HCT116 (cell line): ENCODE measurements around the gene FABP3. TPM values are rescaled to one million over a fixed set of nuclear protein-coding genes. Genes with fewer than 3 reads are reported as not detected.

Source experiments
- ATAC-seq: fragments of 200-7000 bp; cut with Tn5 transposase; 2 replicates; pipeline ENCODE4 v1.9.1; 2020; ENCODE audit warnings: mild to moderate bottlenecking, moderate library complexity
- BruUV-seq: library from RNA; stranded (reverse); fragments of 400-500 nt; replicated peaks from 2 replicates; lab custom pipeline; 2021; lab: Mats Ljungman, UMichigan
- CTCF ChIA-PET: fragments of 300-600 bp; sonication (Branson Sonifier 250); formaldehyde crosslinking; loops from one replicate; lab custom pipeline; 2021; ENCODE audit warnings: antibody characterized with exemption; lab: Charles Lee
- POLR2A ChIA-PET: fragments of 300-600, 350-600 bp; sonication (Branson Sonifier 250); formaldehyde crosslinking; loops from one replicate; lab custom pipeline; 2021; ENCODE audit warnings: antibody characterized with exemption; lab: Charles Lee
- RAD21 ChIA-PET, 2 experiments: fragments of 300-600 bp; sonication (Branson Sonifier 250); formaldehyde crosslinking; loops; one replicate each; lab custom pipeline; 2023; ENCODE audit warnings: low total read pairs in 2 of 2; ENCODE audit not compliant: uncharacterized antibody in 2 of 2, unreplicated experiment in 2 of 2, low non-redundant PET in 1 of 2; lab: Charles Lee
- DNase-seq: peaks from one replicate; pipeline ENCODE4 v3.0.0-alpha.2; 2010; ENCODE audit warnings: low read depth, low spot score
- H2AFZ ChIP-seq: fragments of 200-600 bp; shearing (Covaris generic), sonication (generic); 2 replicates; pipeline ENCODE4 v1.6.1; 2017; ENCODE audit warnings: low read depth, mixed run types, mixed read lengths, antibody characterized with exemption, low read length; ENCODE audit not compliant: poor library complexity, severe bottlenecking
- H3K27ac ChIP-seq: 2 replicates; pipeline ENCODE4 v1.5.1; 2012; ENCODE audit warnings: low read depth, low read length
- H3K27me3 ChIP-seq: fragments of 200-600 bp; sonication (generic); 2 replicates; pipeline ENCODE4 v1.6.1; 2016; ENCODE audit warnings: mixed run types, low read length, mixed read lengths; ENCODE audit not compliant: insufficient read depth
- H3K36me3 ChIP-seq, 2 experiments: fragments of 200-500 bp in 1 of 2; fragments of 200-600 bp in 1 of 2; sonication (Bioruptor generic) in 1 of 2; sonication (generic) in 1 of 2; 2 replicates each; pipeline versions ENCODE4 v1.5.1 to v1.6.1; 2014 to 2016; ENCODE audit warnings: low read length in 2 of 2, inconsistent platforms in 1 of 2, mixed read lengths in 1 of 2, mixed run types in 1 of 2; ENCODE audit not compliant: insufficient read depth in 2 of 2, control insufficient read depth in 1 of 2
- H3K4me1 ChIP-seq, 2 experiments: fragments of 200-600 bp in 1 of 2; sonication (generic) in 1 of 2; 2 replicates each; pipeline versions ENCODE4 v1.5.1 to v1.6.1; 2012 to 2017; ENCODE audit warnings: low read length in 2 of 2, inconsistent platforms in 1 of 2, mild to moderate bottlenecking in 1 of 2, mixed read lengths in 1 of 2, mixed run types in 1 of 2, moderate library complexity in 1 of 2; ENCODE audit not compliant: insufficient read depth in 2 of 2, control insufficient read depth in 1 of 2
- H3K4me2 ChIP-seq: fragments of 200-600 bp; sonication (generic); 2 replicates; pipeline ENCODE4 v1.6.1; 2017; ENCODE audit warnings: mixed run types, low read length, mixed read lengths
- H3K4me3 ChIP-seq, 2 experiments: fragments of 200-600 bp in 1 of 2; sonication (generic) in 1 of 2; replicated peaks in 1 of 2; 2 replicates each; pipeline ENCODE4 v1.5.1; 2011 to 2016; ENCODE audit warnings: low read length in 2 of 2, control low read depth in 1 of 2, low read depth in 1 of 2, mild to moderate bottlenecking in 1 of 2, mixed read lengths in 1 of 2, mixed run types in 1 of 2
- H3K79me2 ChIP-seq: fragments of 200-600 bp; sonication (generic); 2 replicates; pipeline ENCODE4 v1.6.1; 2017; ENCODE audit warnings: mild to moderate bottlenecking, mixed run types, low read length, moderate library complexity, mixed read lengths; ENCODE audit not compliant: insufficient read depth
- H3K9ac ChIP-seq: fragments of 200-600 bp; sonication (generic); 2 replicates; pipeline ENCODE4 v1.6.1; 2016; ENCODE audit warnings: low read length, mixed read lengths
- H3K9me2 ChIP-seq: fragments of 200-600 bp; sonication (generic), shearing (Covaris generic); 2 replicates; pipeline ENCODE4 v1.6.1; 2017; ENCODE audit warnings: mixed run types, mild to moderate bottlenecking, moderate library complexity; ENCODE audit not compliant: insufficient read depth
- H3K9me3 ChIP-seq, 2 experiments: fragments of 200-500 bp in 1 of 2; fragments of 200-600 bp in 1 of 2; sonication (Bioruptor generic) in 1 of 2; sonication (generic) in 1 of 2; 2 replicates each; pipeline ENCODE4 v1.6.1; 2014 to 2017; ENCODE audit warnings: low read length in 2 of 2, mixed read lengths in 2 of 2, inconsistent platforms in 1 of 2, low read depth in 1 of 2, mild to moderate bottlenecking in 1 of 2, mixed run types in 1 of 2, moderate library complexity in 1 of 2; ENCODE audit not compliant: control insufficient read depth in 1 of 2, insufficient read depth in 1 of 2
- H4K20me1 ChIP-seq: fragments of 200-600 bp; sonication (generic), shearing (Covaris generic); 2 replicates; pipeline ENCODE4 v1.6.1; 2017; ENCODE audit warnings: mixed run types, mild to moderate bottlenecking, moderate library complexity; ENCODE audit not compliant: insufficient read depth
- CEBPB ChIP-seq: IDR thresholded peaks from 2 replicates; pipeline ENCODE4 v1.6.1; 2012; ENCODE audit warnings: low read depth
- CTCF ChIP-seq, 3 experiments: fragments of 200-600 bp in 1 of 3; sonication (generic) in 1 of 3; IDR thresholded peaks in 2 of 3; conservative IDR thresholded peaks in 1 of 3; 2 replicates each; pipeline ENCODE4 v1.5.1; 2012 to 2017; ENCODE audit warnings: low read depth in 2 of 3, low read length in 2 of 3, antibody characterized with exemption in 1 of 3, borderline replicate concordance in 1 of 3, control low read depth in 1 of 3, mild to moderate bottlenecking in 1 of 3, mixed read lengths in 1 of 3, mixed run types in 1 of 3, moderate library complexity in 1 of 3; ENCODE audit not compliant: insufficient read depth in 1 of 3
- EGR1 ChIP-seq: IDR thresholded peaks from 2 replicates; pipeline ENCODE4 v1.6.1; 2012; ENCODE audit warnings: low read depth
- EZH2 ChIP-seq: fragments of 200-600 bp; sonication (generic); IDR thresholded peaks from 2 replicates; pipeline ENCODE4 v1.6.1; 2017; ENCODE audit warnings: antibody characterized with exemption, mixed run types
- EZH2phosphoT487 ChIP-seq: fragments of 200-600 bp; IDR thresholded peaks from 2 replicates; pipeline ENCODE4 v1.6.1; 2018; ENCODE audit warnings: antibody characterized with exemption, borderline replicate concordance
- FOSL1 ChIP-seq: IDR thresholded peaks from 2 replicates; pipeline ENCODE4 v1.6.1; 2012; ENCODE audit warnings: low read depth
- JUND ChIP-seq: IDR thresholded peaks from 2 replicates; pipeline ENCODE4 v1.6.1; 2012
- MAX ChIP-seq: IDR thresholded peaks from 2 replicates; pipeline ENCODE4 v1.6.1; 2012
- POLR2A ChIP-seq: IDR thresholded peaks from 2 replicates; pipeline ENCODE4 v1.7.0; 2011; ENCODE audit warnings: borderline replicate concordance; ENCODE audit not compliant: insufficient read depth, insufficient read length; ENCODE audit errors: extremely low read depth
- POLR2AphosphoS5 ChIP-seq: IDR thresholded peaks from 2 replicates; pipeline ENCODE4 v1.6.1; 2011; ENCODE audit warnings: mild to moderate bottlenecking, low read depth, low read length, moderate library complexity
- RAD21 ChIP-seq: IDR thresholded peaks from 2 replicates; pipeline ENCODE4 v1.6.1; 2012; ENCODE audit warnings: low read depth, mild to moderate bottlenecking
- REST ChIP-seq: IDR thresholded peaks from 2 replicates; pipeline ENCODE4 v1.6.1; 2012; ENCODE audit warnings: low read depth
- SIN3A ChIP-seq: IDR thresholded peaks from 2 replicates; pipeline ENCODE4 v1.6.1; 2012; ENCODE audit warnings: low read depth
- SP1 ChIP-seq: IDR thresholded peaks from 2 replicates; pipeline ENCODE4 v1.6.1; 2012; ENCODE audit warnings: low read depth
- SRF ChIP-seq: IDR thresholded peaks from 2 replicates; pipeline ENCODE4 v1.6.1; 2012; ENCODE audit warnings: low read depth
- TCF7L2 ChIP-seq: IDR thresholded peaks from 2 replicates; pipeline ENCODE4 v1.7.0; 2011; ENCODE audit warnings: borderline replicate concordance, inconsistent platforms; ENCODE audit not compliant: insufficient read depth, insufficient read length; ENCODE audit errors: extremely low read depth
- YY1 ChIP-seq: IDR thresholded peaks from 2 replicates; pipeline ENCODE4 v1.6.1; 2011; ENCODE audit warnings: low read length, low read depth, moderate library complexity, mild to moderate bottlenecking; ENCODE audit not compliant: insufficient replicate concordance; ENCODE audit errors: extremely low read depth
- ZBTB33 ChIP-seq: IDR thresholded peaks from 2 replicates; pipeline ENCODE4 v1.6.1; 2011; ENCODE audit warnings: mild to moderate bottlenecking, low read length, moderate library complexity; ENCODE audit not compliant: insufficient replicate concordance; ENCODE audit errors: extremely low read depth
- ZNF274 ChIP-seq: fragments of 200-500 bp; sonication (Bioruptor generic); IDR thresholded peaks from 2 replicates; pipeline ENCODE4 v1.6.1; 2014; ENCODE audit warnings: mild to moderate bottlenecking, low read depth, low read length, inconsistent platforms
- intact Hi-C: fragments of 100-400 bp; cut with micrococcal nuclease; formaldehyde crosslinking; loops from 2 replicates; pipeline ENCODE4 v1.10.0; 2022
- total RNA-seq: library from RNA; stranded (reverse); gene quantifications from one replicate; pipeline ENCODE4 v1.2.1, GENCODE V29; 2021; ENCODE audit not compliant: unreplicated experiment

Gene FABP3
- total RNA-seq, 1 experiment from 2014 or later: not detected

- no TSS peak for BruUV-seq
- H3K4me3 ChIP-seq: peak overlapping the region; percentile 21 to 45
- no peaks in the 10 kb centered on the region for H3K36me3 ChIP-seq
- H3K9ac ChIP-seq: peak overlapping the region; percentile 47
- no peaks in the 10 kb centered on the region for H3K27me3 ChIP-seq
- intact Hi-C loops: loop anchor here (1.0 kb wide), 1 partner anchor 28 kb away; no protein-coding TSS in a partner anchor
- no peaks in the 10 kb centered on the region for H3K9me3 ChIP-seq
- H4K20me1 ChIP-seq: no peaks in the 10 kb centered on the region
- peak overlapping the region; percentile 91 for H2AFZ ChIP-seq
- no peaks in the 10 kb centered on the region for H3K9me2 ChIP-seq
- H3K79me2 ChIP-seq: no peaks in the 10 kb centered on the region
- DNase-seq (peak; percentile 71), ATAC-seq (peak; percentile 85)
- no peak overlapping the region for H3K27ac ChIP-seq
- H3K4me1 ChIP-seq: peaks cover 6 to 50% of the 10 kb centered on the region in 2 experiments; a peak in 2 of 4 replicates
- ChIA-PET RAD21 (interaction anchor here (1.0 to 1.4 kb wide), 6 partner anchors 27 to 213 kb away, joined by 3 to 10 read pairs (median 4); no protein-coding TSS in a partner anchor), POLR2A (interaction anchor here (1.0 to 1.6 kb wide), 3 partner anchors 24 to 222 kb away, joined by 3 to 7 read pairs (median 4); no protein-coding TSS in a partner anchor), CTCF (interaction anchor here (0.6 to 4.2 kb wide), 24 partner anchors 11 to 394 kb away, joined by 3 to 98 read pairs (median 4); partner anchors contain the start of gene SERINC2)
- H3K4me2 ChIP-seq: peak overlapping the region; percentile 83
- no peak for TF ChIP-seq POLR2A
- no peak for TF ChIP-seq EGR1
- TF ChIP-seq YY1: no peak
- no peak for TF ChIP-seq EZH2phosphoT487
- TF ChIP-seq ZBTB33: no peak
- no peak for TF ChIP-seq TCF7L2
- no peak for TF ChIP-seq SIN3A
- no peak for TF ChIP-seq REST
- TF ChIP-seq POLR2AphosphoS5: peak; percentile 23; the same call in 1 of the 2 replicates
- no peak for TF ChIP-seq JUND
- TF ChIP-seq CEBPB: no peak
- no peak for TF ChIP-seq ZNF274
- no peak for TF ChIP-seq SP1
- TF ChIP-seq MAX: peak; percentile 82
- peak; percentile 81 to 94 (median 88) for TF ChIP-seq CTCF (IDR thresholded peaks at IDR 0.05 in 2 of 3, conservative IDR thresholded peaks at IDR 0.05 in 1 of 3; ENCODE audit: borderline replicate concordance in 1 of 3, insufficient read depth in 1 of 3, low read depth in 2 of 3, low read length in 2 of 3)
- TF ChIP-seq FOSL1: no peak
- TF ChIP-seq SRF: no peak
- TF ChIP-seq RAD21: peak; percentile 89
- no peak for TF ChIP-seq EZH2
Measured at GRCh38 chr1:31394584-31395193, 21.8 kb upstream of the FABP3 start.
